ENCODE results near the gene IL23A.
"Not testable (repeated sequence)": the region's sequence is repeated elsewhere in the genome, so short reads cannot be mapped to it uniquely, and the experiment has no call there.

IL23A gene

GRCh38 chr12:56326533-56326932, 12.2 kb upstream of the IL23A start:
- DNase-seq, result no peak

- no peak for DNase-seq
These were observed 7.7 kb upstream of the IL23A start for GRCh38 chr12:56330936-56331490.

GRCh38 chr12:56332512-56333196, 6.0 kb upstream of the IL23A start:
- DNase-seq, result no peak

- no peak for DNase-seq
These were observed 5.4 kb upstream of the IL23A start for GRCh38 chr12:56333197-56333678.

GRCh38 chr12:56333679-56334489, 4.8 kb upstream of the IL23A start, which contains the start of gene PAN2:
Gene PAN2, minus strand, starts transcription at chr12:56334000. Its CDS starts 906 bp downstream, at chr12:56333094.
- peak; percentile 90 for DNase-seq

GRCh38 chr12:56334490-56334793, 4.2 kb upstream of the IL23A start:
- no peak for DNase-seq

- not testable (repeated sequence) for DNase-seq
These were observed 3.2 kb upstream of the IL23A start for GRCh38 chr12:56335527-56335926.

GRCh38 chr12:56336361-56337167, 2.1 kb upstream of the IL23A start:
- DNase-seq, result no peak

- no peak for DNase-seq
These were observed 882 bp upstream of the IL23A start for GRCh38 chr12:56337753-56338251.

GRCh38 chr12:56339158-56339422, 406 bp downstream of the IL23A start:
- DNase-seq, result no peak

GRCh38 chr12:56341616-56342015, 2.9 kb downstream of the IL23A start:
- DNase-seq, result no peak

- DNase-seq, result not testable (repeated sequence)
These were observed 3.6 kb downstream of the IL23A start for GRCh38 chr12:56342290-56342689.

GRCh38 chr12:56346675-56347074, 8.0 kb downstream of the IL23A start:
- no peak for DNase-seq

- not testable (repeated sequence) for DNase-seq
These were observed 8.6 kb downstream of the IL23A start for GRCh38 chr12:56347255-56347654.

- no peak for DNase-seq
These were observed 10.1 kb downstream of the IL23A start for GRCh38 chr12:56348776-56349175.

- no peak for DNase-seq
These were observed 12.0 kb downstream of the IL23A start for GRCh38 chr12:56350662-56351061.

- DNase-seq, result no peak
These were observed 12.6 kb downstream of the IL23A start for GRCh38 chr12:56351325-56351724.

- DNase-seq, result no peak
These were observed 20.3 kb downstream of the IL23A start for GRCh38 chr12:56358836-56359532.

- DNase-seq, result peak; percentile 98
These were observed 21.4 kb downstream of the IL23A start, which contains the start of gene STAT2 for GRCh38 chr12:56359851-56360767. Gene STAT2, minus strand, starts transcription at chr12:56360107. Its CDS starts 3,536 bp downstream, at chr12:56356571.

- DNase-seq, result no peak
These were observed 22.9 kb downstream of the IL23A start for GRCh38 chr12:56361487-56362129.

Data from stimulated activated CD4-positive, alpha-beta T cell treated with anti-CD3 and anti-CD28 coated beads, Interleukin-4, amount 100 ng/mL, for 1 hour (primary cell).